DOHH2 (cell line): ENCODE results near the gene ETV4.

Experiments used
- H3F3A ChIP-seq: fragments of 200-600 bp; sonication (generic), shearing (Covaris generic); 2 replicates; pipeline ENCODE4 v1.6.0; 2016; ENCODE audit warnings: antibody characterized with exemption, mild to moderate bottlenecking; ENCODE audit not compliant: control insufficient read depth, insufficient read depth
- H3K27ac ChIP-seq: fragments of 200-600 bp; sonication (generic); 2 replicates; pipeline ENCODE4 v1.5.1; 2014; ENCODE audit warnings: low read depth, mild to moderate bottlenecking, low read length, moderate library complexity
- H3K27me3 ChIP-seq: fragments of 200-600 bp; sonication (generic); 2 replicates; pipeline ENCODE4 v1.6.1; 2014; ENCODE audit warnings: mild to moderate bottlenecking, low read length, mixed read lengths; ENCODE audit not compliant: control insufficient read depth
- H3K36me3 ChIP-seq: fragments of 200-600 bp; sonication (generic); 2 replicates; pipeline ENCODE4 v1.6.1; 2014; ENCODE audit warnings: mild to moderate bottlenecking, low read length, moderate library complexity, mixed read lengths; ENCODE audit not compliant: control insufficient read depth
- H3K4me1 ChIP-seq: fragments of 200-600 bp; sonication (generic); 2 replicates; pipeline ENCODE4 v1.6.1; 2014; ENCODE audit warnings: mild to moderate bottlenecking, low read length, mixed read lengths; ENCODE audit not compliant: control insufficient read depth
- H3K4me2 ChIP-seq: fragments of 200-600 bp; sonication (generic); 2 replicates; pipeline ENCODE4 v1.6.0; 2014; ENCODE audit warnings: mild to moderate bottlenecking, low read length, moderate library complexity
- H3K4me3 ChIP-seq: fragments of 200-600 bp; sonication (generic); 2 replicates; pipeline ENCODE4 v1.5.1; 2014; ENCODE audit warnings: mild to moderate bottlenecking, low read length, mixed read lengths
- H3K79me2 ChIP-seq: fragments of 200-600 bp; sonication (generic); 2 replicates; pipeline ENCODE4 v1.6.1; 2014; ENCODE audit warnings: mild to moderate bottlenecking, low read length, mixed read lengths; ENCODE audit not compliant: control insufficient read depth
- H3K9me2 ChIP-seq: fragments of 200-600 bp; sonication (generic); replicated peaks from 2 replicates; pipeline ENCODE4 v1.6.1; 2014; ENCODE audit warnings: mild to moderate bottlenecking, low read length, mixed read lengths; ENCODE audit not compliant: control insufficient read depth
- H3K9me3 ChIP-seq: fragments of 200-600 bp; sonication (generic); 2 replicates; pipeline ENCODE4 v1.6.1; 2014; ENCODE audit warnings: antibody characterized with exemption, low read length, mixed read lengths; ENCODE audit not compliant: control insufficient read depth, insufficient read depth
- H4K20me1 ChIP-seq: fragments of 200-600 bp; sonication (generic); 2 replicates; pipeline ENCODE4 v1.6.0; 2014; ENCODE audit warnings: low read depth, mild to moderate bottlenecking, antibody characterized with exemption, low read length, moderate library complexity; ENCODE audit not compliant: control insufficient read depth, insufficient read depth
- EZH2phosphoT487 ChIP-seq: fragments of 200-600 bp; sonication (generic); IDR thresholded peaks from 2 replicates; pipeline ENCODE4 v1.6.1; 2017; ENCODE audit warnings: borderline replicate concordance, mild to moderate bottlenecking, antibody characterized with exemption, low read length, moderate library complexity, mixed read lengths
- TF ChIP-seq, protein P1 (sequence below): fragments of 200-600 bp; sonication (generic); IDR thresholded peaks from one replicate; pipeline ENCODE4 v1.5.1; 2014; ENCODE audit warnings: antibody characterized with exemption, mild to moderate bottlenecking, low read depth, low read length; ENCODE audit not compliant: poor library complexity, severe bottlenecking

The ETV4 gene

DNA sequence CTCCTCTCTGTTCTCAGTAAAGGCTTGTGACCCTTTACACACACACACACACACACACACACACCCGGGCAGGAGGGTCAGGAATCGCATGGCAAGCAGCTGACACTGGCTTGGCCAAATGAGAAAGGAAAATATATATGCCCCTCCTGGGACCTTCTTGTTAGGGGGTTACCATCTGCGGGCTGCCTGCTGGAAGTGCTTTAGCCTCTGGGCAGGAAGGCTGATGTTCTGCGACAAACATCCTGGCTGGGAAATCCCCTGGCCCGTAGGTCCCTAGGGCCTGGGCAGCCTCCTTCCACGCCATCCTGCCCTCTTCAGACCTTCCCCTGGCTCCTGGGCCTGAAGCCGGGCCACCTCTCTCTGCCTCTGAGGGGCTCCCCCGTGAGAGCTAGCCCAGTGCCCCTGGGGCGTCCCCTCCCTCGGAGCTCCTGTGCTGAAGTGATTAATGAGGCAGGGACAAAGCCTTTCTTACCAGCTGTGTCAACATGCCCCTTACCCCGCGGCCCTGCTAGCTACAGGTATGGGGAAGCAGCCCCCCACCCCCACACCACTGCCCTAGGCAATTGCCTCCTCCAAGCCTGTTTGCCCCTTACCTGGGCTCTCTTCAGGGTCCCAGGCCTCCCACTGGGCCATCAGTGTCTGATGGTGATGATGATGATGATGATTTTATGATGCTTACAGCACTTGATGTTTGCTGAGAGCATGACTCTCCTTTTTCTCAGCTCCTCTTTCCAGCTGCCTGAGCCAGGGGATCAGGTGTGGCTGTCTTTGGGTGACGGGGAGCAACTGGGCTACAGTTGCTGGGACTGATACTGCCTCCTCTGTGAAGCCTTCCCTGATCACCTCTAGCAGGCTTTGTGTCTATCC lies 32.8 kb upstream of the ETV4 start:
- Histone ChIP-seq H4K20me1 (no peaks in the 10 kb centered on the region), H3F3A (no peaks in the 10 kb centered on the region), H3K4me1 (peaks cover 10% of the 10 kb centered on the region), H3K36me3 (no peaks in the 10 kb centered on the region), H3K4me2 (no peak overlapping the region), H3K27ac (no peak overlapping the region), H3K79me2 (no peaks in the 10 kb centered on the region), H3K9me2 (no peaks in the 10 kb centered on the region), H3K4me3 (no peak overlapping the region), H3K27me3 (peaks cover 12% of the 10 kb centered on the region), H3K9me3 (no peaks in the 10 kb centered on the region)
- TF ChIP-seq EZH2phosphoT487, result no peak
- TF ChIP-seq, protein P1, sequence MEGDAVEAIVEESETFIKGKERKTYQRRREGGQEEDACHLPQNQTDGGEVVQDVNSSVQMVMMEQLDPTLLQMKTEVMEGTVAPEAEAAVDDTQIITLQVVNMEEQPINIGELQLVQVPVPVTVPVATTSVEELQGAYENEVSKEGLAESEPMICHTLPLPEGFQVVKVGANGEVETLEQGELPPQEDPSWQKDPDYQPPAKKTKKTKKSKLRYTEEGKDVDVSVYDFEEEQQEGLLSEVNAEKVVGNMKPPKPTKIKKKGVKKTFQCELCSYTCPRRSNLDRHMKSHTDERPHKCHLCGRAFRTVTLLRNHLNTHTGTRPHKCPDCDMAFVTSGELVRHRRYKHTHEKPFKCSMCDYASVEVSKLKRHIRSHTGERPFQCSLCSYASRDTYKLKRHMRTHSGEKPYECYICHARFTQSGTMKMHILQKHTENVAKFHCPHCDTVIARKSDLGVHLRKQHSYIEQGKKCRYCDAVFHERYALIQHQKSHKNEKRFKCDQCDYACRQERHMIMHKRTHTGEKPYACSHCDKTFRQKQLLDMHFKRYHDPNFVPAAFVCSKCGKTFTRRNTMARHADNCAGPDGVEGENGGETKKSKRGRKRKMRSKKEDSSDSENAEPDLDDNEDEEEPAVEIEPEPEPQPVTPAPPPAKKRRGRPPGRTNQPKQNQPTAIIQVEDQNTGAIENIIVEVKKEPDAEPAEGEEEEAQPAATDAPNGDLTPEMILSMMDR, result no peak

DNA sequence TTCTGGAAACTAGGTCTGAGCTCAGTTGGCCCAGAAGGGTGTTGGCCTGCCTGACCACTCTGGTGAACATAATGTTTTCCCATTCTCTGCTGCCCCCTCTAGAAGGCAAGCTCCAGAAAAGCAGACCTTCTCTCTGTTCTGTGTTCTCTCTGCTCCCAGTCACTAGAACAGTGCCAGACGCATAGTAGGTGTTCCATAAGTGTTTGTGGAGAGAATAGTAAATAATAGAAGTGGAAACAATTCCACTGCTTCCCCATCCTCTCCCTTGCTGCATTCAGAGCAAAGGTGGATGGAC lies 32.2 kb upstream of the ETV4 start:
- H3K4me2 ChIP-seq, result no peak overlapping the region

DNA sequence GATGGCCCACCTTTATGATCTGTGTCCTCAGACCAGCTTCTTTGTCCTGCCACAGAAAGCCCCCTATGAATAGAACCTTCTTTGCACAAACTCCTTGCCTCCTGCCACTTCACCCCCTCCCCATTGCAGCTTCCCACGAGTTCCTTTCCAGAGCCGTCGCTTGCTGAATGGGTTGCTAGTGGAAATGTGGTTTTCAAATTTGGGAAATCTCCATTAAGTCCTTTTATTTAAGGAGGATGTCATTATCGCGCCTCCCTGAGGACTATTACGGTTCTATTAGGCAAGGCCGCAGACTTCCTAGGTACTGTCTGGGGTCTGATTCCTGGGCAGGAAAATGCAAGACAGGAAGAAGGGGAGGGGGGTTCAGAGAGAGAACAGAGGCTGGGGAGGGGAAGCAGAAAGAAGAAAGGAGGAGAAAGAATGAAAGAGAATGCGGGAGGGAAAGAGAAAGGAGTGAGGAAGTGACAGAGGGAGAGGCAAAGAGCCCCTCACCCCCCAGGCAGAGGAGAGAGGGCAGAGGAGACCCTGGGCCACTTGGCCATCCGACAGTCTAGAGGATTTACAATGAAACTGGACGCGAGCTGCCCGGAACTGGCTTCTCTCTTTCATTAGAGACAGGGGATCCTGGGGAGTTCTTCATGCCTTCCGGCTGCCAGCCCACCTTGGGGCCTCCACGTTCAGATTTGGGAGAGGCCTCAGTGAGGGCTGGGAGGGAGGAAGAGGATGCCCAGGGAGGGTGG lies 31.7 kb upstream of the ETV4 start:
- Histone ChIP-seq H3K27ac (no peak overlapping the region), H3K27me3 (peaks cover 12% of the 10 kb centered on the region), H3K36me3 (no peaks in the 10 kb centered on the region), H4K20me1 (no peaks in the 10 kb centered on the region), H3K79me2 (no peaks in the 10 kb centered on the region), H3K4me2 (no peak overlapping the region), H3K9me3 (no peaks in the 10 kb centered on the region), H3K9me2 (no peaks in the 10 kb centered on the region), H3K4me1 (peaks cover 10% of the 10 kb centered on the region), H3F3A (no peaks in the 10 kb centered on the region), H3K4me3 (no peak overlapping the region)
- TF ChIP-seq EZH2phosphoT487, result no peak
- TF ChIP-seq, protein P1, result no peak

More for the DNA sequence above, 32.2 kb upstream of the ETV4 start:
- H4K20me1 ChIP-seq, result no peaks in the 10 kb centered on the region
- no peak overlapping the region for H3K27ac ChIP-seq
- H3K4me3 ChIP-seq, result no peak overlapping the region
- H3K27me3 ChIP-seq, result peaks cover 12% of the 10 kb centered on the region
- H3K9me3 ChIP-seq, result no peaks in the 10 kb centered on the region
- no peaks in the 10 kb centered on the region for H3F3A ChIP-seq
- H3K4me1 ChIP-seq, result peaks cover 10% of the 10 kb centered on the region
- no peaks in the 10 kb centered on the region for H3K9me2 ChIP-seq
- no peaks in the 10 kb centered on the region for H3K79me2 ChIP-seq
- H3K36me3 ChIP-seq, result no peaks in the 10 kb centered on the region
- TF ChIP-seq EZH2phosphoT487, result no peak
- TF ChIP-seq, protein P1, result no peak
